Activated CD8-positive, alpha-beta memory T cell treated with anti-CD3 and anti-CD28 coated beads for 1 hour (primary cell): Measurements from ENCODE around the gene ACOT7.
"Not testable (repeated sequence)": the region's sequence is repeated elsewhere in the genome, so short reads cannot be mapped to it uniquely, and the experiment has no call there.

Experiments used
- DNase-seq, 2 donors: peaks; one replicate each; pipeline ENCODE4 v3.0.0-alpha.2; 2020; ENCODE audit warnings: low read depth in 1 of 2; ENCODE audit errors: extremely low read depth in 1 of 2

ACOT7 gene

GRCh38 chr1:6363085-6363884, 30.3 kb downstream of the ACOT7 start:
- DNase-seq = not testable (repeated sequence)

- no peak for DNase-seq
These were observed 32.3 kb downstream of the ACOT7 start for GRCh38 chr1:6361124-6361775.

- no peak for DNase-seq
These were observed 33.0 kb downstream of the ACOT7 start for GRCh38 chr1:6360517-6361070.

GRCh38 chr1:6360117-6360496, 33.5 kb downstream of the ACOT7 start:
- no peak for DNase-seq

GRCh38 chr1:6359216-6360116, 34.1 kb downstream of the ACOT7 start:
- DNase-seq = no peak

- DNase-seq = no peak
These were observed 34.8 kb downstream of the ACOT7 start for GRCh38 chr1:6358757-6359201.

GRCh38 chr1:6358144-6358624, 35.4 kb downstream of the ACOT7 start:
- no peak for DNase-seq

- DNase-seq = no peak
These were observed 36.2 kb downstream of the ACOT7 start for GRCh38 chr1:6357243-6357936.

- no peak for DNase-seq
These were observed 37.9 kb downstream of the ACOT7 start for GRCh38 chr1:6355621-6356020.

- no peak for DNase-seq
These were observed 38.8 kb downstream of the ACOT7 start for GRCh38 chr1:6354659-6355317.

- DNase-seq = no peak
These were observed 39.5 kb downstream of the ACOT7 start for GRCh38 chr1:6353955-6354658.

- no peak for DNase-seq
These were observed 40.0 kb downstream of the ACOT7 start for GRCh38 chr1:6353619-6353954.

- DNase-seq = no peak
These were observed 41.4 kb downstream of the ACOT7 start for GRCh38 chr1:6352138-6352563.

- DNase-seq = no peak
These were observed 42.0 kb downstream of the ACOT7 start for GRCh38 chr1:6351480-6352137.

GRCh38 chr1:6350416-6351088, 43.0 kb downstream of the ACOT7 start:
- no peak for DNase-seq

GRCh38 chr1:6349254-6349943, 44.2 kb downstream of the ACOT7 start:
- no peak for DNase-seq

GRCh38 chr1:6348511-6349191, 44.9 kb downstream of the ACOT7 start:
- DNase-seq = peak; percentile 21 to 29
